Mesenchymal stem cell (in vitro differentiated cells and primary cell): ENCODE measurements around the gene RNF123.

ENCODE experiments used
- DNase-seq: peaks from one replicate; pipeline ENCODE4 v3.0.0-alpha.2; 2013
- H2AFZ ChIP-seq: one replicate; pipeline ENCODE4 v1.6.1; 2013; ENCODE audit warnings: low read depth, mild to moderate bottlenecking, control low read depth, inconsistent platforms, low read length, moderate library complexity
- H2AK5ac ChIP-seq: 2 replicates; pipeline ENCODE4 v1.6.1; 2013; ENCODE audit warnings: low read length, moderate library complexity, mild to moderate bottlenecking, inconsistent platforms; ENCODE audit not compliant: severe bottlenecking
- H2BK120ac ChIP-seq: one replicate; pipeline ENCODE4 v1.6.1; 2013; ENCODE audit warnings: low read depth, mild to moderate bottlenecking, inconsistent platforms, low read length, moderate library complexity
- H2BK12ac ChIP-seq, 2 experiments: one replicate each; pipeline ENCODE4 v1.6.1; 2013; ENCODE audit warnings: inconsistent platforms in 2 of 2, low read length in 2 of 2, mild to moderate bottlenecking in 2 of 2, moderate library complexity in 2 of 2, control low read depth in 1 of 2
- H2BK15ac ChIP-seq: one replicate; pipeline ENCODE4 v1.6.1; 2013; ENCODE audit warnings: mild to moderate bottlenecking, low read depth, inconsistent platforms; ENCODE audit not compliant: poor library complexity, severe bottlenecking
- H2BK5ac ChIP-seq: 2 replicates; pipeline ENCODE4 v1.6.1; 2013; ENCODE audit warnings: low read depth, mild to moderate bottlenecking, low read length, control low read depth, inconsistent platforms; ENCODE audit not compliant: poor library complexity, severe bottlenecking
- H3K14ac ChIP-seq, 2 experiments: one replicate each; pipeline ENCODE4 v1.6.1; 2013; ENCODE audit warnings: inconsistent platforms in 2 of 2, low read length in 2 of 2, control low read depth in 1 of 2, mild to moderate bottlenecking in 1 of 2, moderate library complexity in 1 of 2
- H3K18ac ChIP-seq, 2 experiments: one replicate each; pipeline ENCODE4 v1.6.1; 2013; ENCODE audit warnings: inconsistent platforms in 2 of 2, low read length in 2 of 2, control low read depth in 1 of 2, low read depth in 1 of 2, mild to moderate bottlenecking in 1 of 2
- H3K23ac ChIP-seq, 2 experiments: one replicate each; pipeline ENCODE4 v1.6.1; 2013; ENCODE audit warnings: inconsistent platforms in 2 of 2, low read length in 2 of 2, mild to moderate bottlenecking in 2 of 2, moderate library complexity in 2 of 2, control low read depth in 1 of 2
- H3K27ac ChIP-seq: 2 replicates; pipeline ENCODE4 v1.5.1; 2013; ENCODE audit warnings: mild to moderate bottlenecking, moderate library complexity, low read length, control low read depth, inconsistent platforms; ENCODE audit not compliant: poor library complexity, severe bottlenecking
- H3K27me3 ChIP-seq, 2 experiments: 2 replicates each; pipeline versions ENCODE4 v1.6.1 to v1.7.0; 2013; ENCODE audit warnings: low read length in 2 of 2, mild to moderate bottlenecking in 2 of 2, moderate library complexity in 2 of 2, control low read depth in 1 of 2, inconsistent platforms in 1 of 2; ENCODE audit not compliant: control insufficient read depth in 1 of 2, insufficient read depth in 1 of 2
- H3K36me3 ChIP-seq, 2 experiments: 2 replicates each; pipeline versions ENCODE4 v1.6.1 to v1.7.0; 2013; ENCODE audit warnings: low read length in 2 of 2, control low read depth in 1 of 2, inconsistent platforms in 1 of 2, low read depth in 1 of 2, mild to moderate bottlenecking in 1 of 2; ENCODE audit not compliant: insufficient read depth in 2 of 2, control insufficient read depth in 1 of 2
- H3K4ac ChIP-seq, 2 experiments: one replicate each; pipeline ENCODE4 v1.6.1; 2013; ENCODE audit warnings: inconsistent platforms in 2 of 2, low read length in 2 of 2, mild to moderate bottlenecking in 2 of 2, moderate library complexity in 2 of 2, control low read depth in 1 of 2, low read depth in 1 of 2
- H3K4me1 ChIP-seq: 2 replicates; pipeline ENCODE4 v1.6.1; 2013; ENCODE audit warnings: low read depth, low read length, control low read depth; ENCODE audit not compliant: control insufficient read depth, insufficient read depth
- H3K4me2 ChIP-seq: 2 replicates; pipeline ENCODE4 v1.6.1; 2013; ENCODE audit warnings: low read length, mild to moderate bottlenecking, inconsistent platforms; ENCODE audit not compliant: poor library complexity, severe bottlenecking
- H3K4me3 ChIP-seq, 2 experiments: 2 replicates each; pipeline versions ENCODE4 v1.5.1 to v1.7.0; 2013; ENCODE audit warnings: low read length in 2 of 2, mild to moderate bottlenecking in 2 of 2, control low read depth in 1 of 2, low read depth in 1 of 2; ENCODE audit not compliant: insufficient read depth in 1 of 2
- H3K79me1 ChIP-seq: replicated peaks from 2 replicates; pipeline ENCODE4 v1.6.1; 2013; ENCODE audit warnings: mild to moderate bottlenecking, control low read depth, low read length, inconsistent platforms; ENCODE audit not compliant: poor library complexity, severe bottlenecking
- H3K9ac ChIP-seq: 2 replicates; pipeline ENCODE4 v1.7.0; 2013; ENCODE audit warnings: mild to moderate bottlenecking, low read length, moderate library complexity
- H3K9me3 ChIP-seq: 2 replicates; pipeline ENCODE4 v1.7.0; 2013; ENCODE audit warnings: mild to moderate bottlenecking, low read length; ENCODE audit not compliant: control insufficient read depth
- H4K8ac ChIP-seq: one replicate; pipeline ENCODE4 v1.6.1; 2013; ENCODE audit warnings: inconsistent platforms, mild to moderate bottlenecking, low read length, moderate library complexity
- H4K91ac ChIP-seq: one replicate; pipeline ENCODE4 v1.6.1; 2013; ENCODE audit warnings: mild to moderate bottlenecking, low read length, inconsistent platforms
- WGBS: methylation state at CpG from one replicate; pipeline ENCODE4 v1.1.7; 2013; ENCODE audit warnings: mixed read lengths; 5-methylcytosine and 5-hydroxymethylcytosine counted together

The RNF123 gene

DNA sequence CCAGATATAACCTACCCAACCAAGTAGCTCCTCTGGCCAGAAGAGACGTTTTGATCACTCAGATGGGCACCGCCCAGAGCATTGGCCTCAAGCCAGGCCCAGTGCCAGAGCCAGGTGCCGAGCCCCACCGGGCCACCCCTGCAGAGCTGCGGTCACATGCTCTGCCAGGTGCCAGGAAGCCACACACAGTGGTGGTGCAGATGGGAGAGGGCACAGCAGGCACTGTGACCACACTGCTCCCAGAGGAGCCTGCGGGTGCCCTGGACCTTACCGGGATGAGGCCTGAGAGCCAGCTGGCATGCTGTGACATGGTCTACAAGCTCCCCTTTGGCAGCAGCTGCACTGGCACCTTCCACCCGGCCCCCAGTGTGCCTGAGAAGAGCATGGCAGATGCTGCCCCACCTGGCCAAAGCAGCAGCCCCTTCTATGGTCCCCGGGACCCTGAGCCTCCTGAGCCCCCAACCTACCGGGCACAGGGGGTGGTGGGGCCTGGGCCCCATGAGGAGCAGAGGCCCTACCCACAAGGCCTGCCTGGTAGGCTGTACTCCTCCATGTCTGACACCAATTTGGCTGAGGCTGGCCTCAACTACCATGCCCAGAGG, 34.3 kb upstream of the RNF123 start:
- DNase-seq: no peak
- no peak overlapping the region for H2BK5ac ChIP-seq
- H3K9ac ChIP-seq: no peak overlapping the region
- H3K27me3 ChIP-seq: peaks cover 4 to 70% of the 10 kb centered on the region in 2 experiments
- H2BK15ac ChIP-seq: no peak overlapping the region
- H4K8ac ChIP-seq: no peak overlapping the region
- H2BK120ac ChIP-seq: no peak overlapping the region
- 85% methylated on average over 10 of the region's 10 CpGs for WGBS
- H3K4ac ChIP-seq: no peak overlapping the region
- no peak overlapping the region for H3K4me2 ChIP-seq
- H3K36me3 ChIP-seq: no peaks in the 10 kb centered on the region
- no peak overlapping the region for H2AK5ac ChIP-seq
- H3K9me3 ChIP-seq: no peaks in the 10 kb centered on the region
- no peak overlapping the region for H3K14ac ChIP-seq
- H3K4me3 ChIP-seq: no peak overlapping the region
- no peak overlapping the region for H3K18ac ChIP-seq
- H2BK12ac ChIP-seq: no peak overlapping the region
- H3K79me1 ChIP-seq: no peaks in the 10 kb centered on the region
- no peaks in the 10 kb centered on the region for H3K4me1 ChIP-seq
- no peak overlapping the region for H3K23ac ChIP-seq
- H3K27ac ChIP-seq: no peak overlapping the region
- no peak overlapping the region for H2AFZ ChIP-seq
- H4K91ac ChIP-seq: no peak overlapping the region

DNA sequence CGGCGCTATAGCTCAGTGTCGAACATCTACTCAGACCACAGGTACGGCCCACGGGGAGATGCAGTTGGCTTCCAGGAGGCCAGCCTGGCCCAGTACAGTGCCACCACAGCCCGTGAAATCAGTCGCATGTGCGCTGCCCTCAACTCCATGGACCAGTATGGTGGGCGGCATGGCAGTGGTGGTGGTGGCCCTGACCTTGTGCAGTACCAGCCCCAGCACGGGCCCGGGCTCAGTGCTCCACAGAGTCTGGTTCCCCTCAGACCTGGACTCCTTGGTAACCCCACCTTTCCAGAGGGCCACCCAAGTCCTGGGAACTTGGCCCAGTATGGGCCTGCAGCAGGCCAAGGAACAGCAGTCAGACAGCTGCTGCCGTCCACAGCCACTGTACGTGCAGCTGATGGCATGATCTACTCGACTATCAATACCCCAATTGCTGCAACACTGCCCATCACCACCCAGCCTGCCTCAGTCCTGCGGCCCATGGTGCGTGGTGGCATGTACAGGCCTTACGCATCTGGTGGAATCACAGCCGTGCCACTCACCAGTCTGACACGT, 33.5 kb upstream of the RNF123 start:
- no peak overlapping the region for H3K27ac ChIP-seq
- no peak overlapping the region for H2BK120ac ChIP-seq
- H4K91ac ChIP-seq: no peak overlapping the region
- H2AK5ac ChIP-seq: no peak overlapping the region
- WGBS: 95% methylated on average over 19 of the region's 19 CpGs
- no peaks in the 10 kb centered on the region for H3K36me3 ChIP-seq
- no peak overlapping the region for H3K23ac ChIP-seq
- H3K18ac ChIP-seq: no peak overlapping the region
- no peak overlapping the region for H4K8ac ChIP-seq
- H3K4me3 ChIP-seq: no peak overlapping the region
- no peak overlapping the region for H3K14ac ChIP-seq
- H3K4me1 ChIP-seq: no peaks in the 10 kb centered on the region
- no peak overlapping the region for H3K9ac ChIP-seq
- no peaks in the 10 kb centered on the region for H3K9me3 ChIP-seq
- no peak for DNase-seq
- no peak overlapping the region for H2BK15ac ChIP-seq
- H2AFZ ChIP-seq: no peak overlapping the region
- H2BK12ac ChIP-seq: no peak overlapping the region
- H3K79me1 ChIP-seq: no peaks in the 10 kb centered on the region
- no peak overlapping the region for H3K4ac ChIP-seq
- H2BK5ac ChIP-seq: no peak overlapping the region
- no peak overlapping the region for H3K4me2 ChIP-seq
- H3K27me3 ChIP-seq: peaks cover 4 to 74% of the 10 kb centered on the region in 2 experiments

GRCh38 chr3:49656541-49657112, 32.7 kb upstream of the RNF123 start:
- Histone ChIP-seq H3K4me1 (peaks cover 2% of the 10 kb centered on the region), H3K36me3 (no peaks in the 10 kb centered on the region), H3K4me3 (no peak overlapping the region), H3K23ac (no peak overlapping the region), H3K4ac (no peak overlapping the region), H2BK12ac (no peak overlapping the region), H3K79me1 (no peaks in the 10 kb centered on the region), H2BK15ac (no peak overlapping the region), H3K27ac (no peak overlapping the region), H3K14ac (no peak overlapping the region), H3K4me2 (no peak overlapping the region), H2BK120ac (no peak overlapping the region), H3K18ac (no peak overlapping the region), H2BK5ac (no peak overlapping the region), H2AK5ac (no peak overlapping the region), H3K9ac (no peak overlapping the region), H4K91ac (no peak overlapping the region), H3K9me3 (no peaks in the 10 kb centered on the region), H2AFZ (no peak overlapping the region), H3K27me3 (peaks cover 4 to 70% of the 10 kb centered on the region in 2 experiments), H4K8ac (no peak overlapping the region)
- WGBS: 86% methylated on average over 18 of the region's 18 CpGs
- no peak for DNase-seq

GRCh38 chr3:49657208-49657915, 32.0 kb upstream of the RNF123 start:
- Histone ChIP-seq H2AK5ac (no peak overlapping the region), H3K14ac (no peak overlapping the region), H3K4me1 (peaks cover 2% of the 10 kb centered on the region), H2BK120ac (no peak overlapping the region), H3K27me3 (peaks cover 4 to 74% of the 10 kb centered on the region in 2 experiments), H3K9me3 (no peaks in the 10 kb centered on the region), H2BK5ac (no peak overlapping the region), H3K18ac (no peak overlapping the region), H3K27ac (no peak overlapping the region), H4K8ac (no peak overlapping the region), H2BK15ac (no peak overlapping the region), H2AFZ (no peak overlapping the region), H3K36me3 (no peaks in the 10 kb centered on the region), H4K91ac (no peak overlapping the region), H3K4me2 (no peak overlapping the region), H3K23ac (no peak overlapping the region), H3K4me3 (no peak overlapping the region), H3K79me1 (no peaks in the 10 kb centered on the region), H3K4ac (no peak overlapping the region), H3K9ac (no peak overlapping the region), H2BK12ac (no peak overlapping the region)
- no peak for DNase-seq
- WGBS: 91% methylated on average over 36 of the region's 36 CpGs
